RPMI8226 (cell line): Measurements from ENCODE around the gene ADGRL3.
"Not testable (repeated sequence)": the region's sequence is repeated elsewhere in the genome, so short reads cannot be mapped to it uniquely, and the experiment has no call there.

Experiments used
- DNase-seq: peaks from one replicate; pipeline ENCODE4 v3.0.0-alpha.2; 2015

ADGRL3 gene

GRCh38 chr4:61373901-61374440 is 173.8 kb downstream of the ADGRL3 start:
- DNase-seq, result no peak

- no peak for DNase-seq
These were observed 174.3 kb downstream of the ADGRL3 start for GRCh38 chr4:61374447-61374891.

GRCh38 chr4:61375301-61375700 is 175.2 kb downstream of the ADGRL3 start:
- no peak for DNase-seq

DNA sequence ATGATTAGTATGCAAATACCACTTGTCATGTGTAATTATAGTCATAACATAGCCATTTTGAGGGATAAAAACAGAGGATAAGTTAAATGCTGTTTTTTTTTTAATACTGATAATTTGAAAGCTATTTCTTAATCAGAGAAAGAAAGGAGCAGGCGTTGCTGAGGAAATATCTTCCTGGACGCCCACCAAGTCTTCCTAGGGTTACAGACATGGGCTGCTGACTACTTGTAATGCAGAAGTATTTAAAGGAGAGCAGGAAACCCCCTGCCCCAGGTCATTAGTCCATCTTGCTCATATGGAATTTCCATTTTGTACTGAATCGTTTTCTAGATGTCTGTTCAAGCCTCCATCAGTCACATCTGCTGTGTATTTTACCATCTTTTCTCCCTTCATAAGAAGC is 176.2 kb downstream of the ADGRL3 start:
- no peak for DNase-seq

- DNase-seq, result no peak
These were observed 179.3 kb downstream of the ADGRL3 start for GRCh38 chr4:61379406-61379805.

DNA sequence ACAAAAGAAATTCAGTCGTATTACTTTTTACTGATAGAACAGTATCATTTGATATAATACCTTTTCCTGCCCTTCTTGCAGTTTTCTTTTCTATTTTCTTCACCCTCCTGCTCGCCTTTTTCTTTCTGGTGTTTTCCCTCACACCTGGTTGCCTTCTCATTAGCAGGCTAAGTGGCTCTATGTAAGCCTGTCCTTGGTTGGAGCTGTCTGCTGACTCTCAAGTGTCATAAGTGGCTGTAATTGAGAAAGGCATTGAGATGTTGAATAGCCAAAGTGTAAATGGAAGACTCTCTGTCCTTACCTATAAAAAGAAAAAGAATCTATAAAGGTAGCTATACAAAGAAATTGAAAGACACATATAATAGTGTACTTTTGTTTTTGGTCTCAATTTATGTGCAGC is 180.7 kb downstream of the ADGRL3 start:
- no peak for DNase-seq

DNA sequence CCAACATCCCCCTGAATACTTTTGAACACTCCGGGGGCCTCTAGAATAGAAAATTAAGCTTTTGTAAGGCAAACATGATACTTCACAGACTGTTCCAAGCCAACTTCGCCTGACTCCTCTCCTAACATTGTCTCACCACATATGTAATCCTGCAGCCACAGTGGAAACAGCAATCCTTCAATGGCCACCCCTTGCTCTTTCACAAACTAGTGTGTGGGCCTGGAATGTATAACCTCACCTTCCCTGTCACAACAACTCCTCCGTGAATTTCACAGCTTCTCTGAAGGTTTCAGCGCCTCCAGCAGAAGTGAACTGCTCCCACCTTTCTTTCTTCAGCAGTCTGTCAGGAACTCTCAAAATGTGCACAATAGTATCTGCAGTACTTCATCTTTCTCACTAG is 185.1 kb downstream of the ADGRL3 start:
- DNase-seq, result no peak

GRCh38 chr4:61387372-61387771 is 187.2 kb downstream of the ADGRL3 start:
- DNase-seq, result not testable (repeated sequence)

DNA sequence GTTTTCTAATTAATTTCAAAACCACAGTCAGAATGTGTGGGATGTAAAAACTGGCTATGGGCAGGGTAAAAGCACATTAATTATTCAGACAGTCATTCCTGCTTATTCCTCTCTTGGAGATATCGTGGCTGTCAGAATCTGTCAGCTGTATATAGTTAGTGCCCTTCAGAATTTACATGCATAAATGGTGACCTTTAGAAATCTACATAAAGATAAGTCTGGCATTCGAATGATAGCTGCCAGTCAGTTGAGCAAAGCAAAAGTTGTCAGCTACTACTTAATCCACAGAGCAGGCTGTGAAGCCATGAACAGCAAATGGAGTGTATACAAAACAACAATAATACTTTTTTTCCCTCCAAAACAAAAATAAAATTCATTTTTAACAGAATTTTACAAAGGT is 189.5 kb downstream of the ADGRL3 start:
- DNase-seq, result no peak

GRCh38 chr4:61395754-61396153 is 195.6 kb downstream of the ADGRL3 start:
- DNase-seq, result no peak

GRCh38 chr4:61397174-61397573 is 197.0 kb downstream of the ADGRL3 start:
- DNase-seq, result no peak

DNA sequence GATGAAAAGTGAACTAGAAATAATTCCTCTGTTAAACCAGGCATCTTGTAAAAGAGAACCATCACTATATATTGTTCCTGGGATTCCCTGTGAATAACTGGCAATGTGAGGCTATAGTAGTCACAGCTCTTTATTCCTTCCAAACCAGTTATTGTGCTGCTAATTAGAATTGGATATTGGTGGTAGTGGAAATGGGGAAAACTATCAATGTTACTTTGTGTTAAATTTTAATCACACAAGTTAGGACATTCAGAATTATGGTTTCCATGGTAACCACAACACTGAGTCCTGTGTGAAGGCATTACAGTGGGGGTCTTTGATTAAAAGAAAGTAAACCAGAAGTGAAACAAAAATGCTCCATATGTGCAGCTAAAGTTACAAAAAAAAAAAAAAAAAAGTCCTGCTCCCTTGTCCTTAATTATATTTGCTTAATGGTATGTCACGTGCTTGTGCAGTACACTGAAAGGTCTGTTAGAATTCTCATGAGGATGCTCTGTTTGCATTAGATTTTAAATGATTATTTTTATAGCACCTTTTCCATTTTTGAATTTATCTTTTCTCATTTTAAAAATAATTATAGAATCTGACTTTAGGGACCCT is 200.4 kb downstream of the ADGRL3 start:
- no peak for DNase-seq

DNA sequence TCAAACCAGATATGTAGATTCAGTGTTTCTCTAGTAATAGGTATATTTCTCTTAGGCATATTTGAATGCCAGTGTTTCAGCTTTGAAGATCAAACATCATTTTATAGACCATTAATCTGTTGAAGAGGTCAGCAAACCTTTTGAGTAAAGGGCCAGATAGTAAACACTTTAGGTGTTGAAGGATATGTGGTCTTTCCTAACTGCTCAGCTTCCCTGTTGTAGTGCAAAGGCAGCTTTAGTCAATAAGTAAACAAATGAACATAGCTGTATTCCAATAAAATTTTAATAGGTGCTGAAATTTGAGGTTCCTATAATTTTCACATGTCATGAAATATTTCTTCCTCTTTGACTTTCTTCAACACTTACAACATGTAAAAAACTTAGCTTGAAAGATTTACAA is 201.6 kb downstream of the ADGRL3 start:
- no peak for DNase-seq

- no peak for DNase-seq
These were observed 205.2 kb downstream of the ADGRL3 start for GRCh38 chr4:61405307-61405706.

- no peak for DNase-seq
These were observed 206.6 kb downstream of the ADGRL3 start for GRCh38 chr4:61406677-61407076.

DNA sequence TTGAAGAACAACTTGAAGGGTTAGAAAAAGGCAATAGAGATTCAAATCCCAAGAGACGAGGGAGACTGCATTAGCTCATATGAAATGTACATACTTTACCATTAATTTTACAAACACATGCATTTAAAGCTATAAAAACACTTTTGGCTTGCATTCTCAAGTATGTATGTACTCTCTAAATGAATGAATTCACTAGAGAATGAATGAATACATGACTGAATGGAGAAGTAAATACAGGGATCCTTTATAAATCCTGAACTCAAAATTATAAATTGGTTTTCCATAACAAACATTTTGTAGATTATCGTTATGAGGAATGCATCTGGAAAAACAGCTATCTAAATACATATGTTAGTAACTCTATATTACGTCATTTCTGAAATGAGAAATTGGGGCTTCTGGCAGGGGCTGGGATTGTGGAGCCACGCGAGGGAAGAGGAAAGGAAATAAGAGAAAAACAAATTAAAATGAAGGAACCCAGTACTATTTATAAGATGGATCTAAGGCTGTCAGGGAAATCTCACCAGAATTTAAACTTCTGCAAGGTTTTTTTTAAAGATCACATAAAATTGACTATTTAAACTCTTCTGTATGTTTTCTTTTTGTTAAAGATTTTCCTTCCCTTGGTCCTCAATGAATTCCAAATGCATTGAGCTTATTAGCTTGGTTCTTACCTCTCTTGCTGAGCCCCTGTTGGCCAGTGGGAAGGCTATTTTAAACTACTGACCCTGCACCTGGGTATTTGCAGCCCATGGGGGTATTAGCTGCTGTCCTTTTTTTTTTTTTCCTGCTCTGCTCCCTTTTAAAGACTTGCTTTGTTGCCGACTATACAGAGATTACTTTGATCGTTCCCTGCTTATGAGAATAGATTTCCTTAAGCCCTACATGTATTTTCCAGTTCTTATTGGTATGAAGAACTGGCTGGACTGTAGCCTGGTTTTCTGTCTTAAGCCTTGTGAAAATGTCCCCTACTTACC is 207.8 kb downstream of the ADGRL3 start:
- no peak for DNase-seq

- no peak for DNase-seq
These were observed 208.7 kb downstream of the ADGRL3 start for GRCh38 chr4:61408861-61409260.

DNA sequence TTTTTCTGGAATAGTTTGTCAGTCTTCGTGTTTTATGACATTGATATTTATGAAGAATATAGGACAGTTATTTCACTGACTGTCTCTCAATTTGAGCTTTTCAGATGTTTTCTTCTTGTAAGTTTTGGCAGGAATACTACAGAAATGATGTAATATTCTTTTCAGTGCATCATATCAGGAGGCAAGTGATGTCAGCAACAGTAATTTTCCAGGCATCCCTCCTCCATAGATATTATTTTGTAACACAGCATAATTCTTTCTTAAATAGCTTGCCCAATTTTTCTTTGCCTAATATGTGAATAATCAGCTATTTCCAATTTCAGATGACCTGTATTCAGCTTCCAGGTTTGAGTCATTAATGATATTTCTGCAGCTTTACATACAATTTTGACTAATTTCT is 211.1 kb downstream of the ADGRL3 start:
- no peak for DNase-seq

DNA sequence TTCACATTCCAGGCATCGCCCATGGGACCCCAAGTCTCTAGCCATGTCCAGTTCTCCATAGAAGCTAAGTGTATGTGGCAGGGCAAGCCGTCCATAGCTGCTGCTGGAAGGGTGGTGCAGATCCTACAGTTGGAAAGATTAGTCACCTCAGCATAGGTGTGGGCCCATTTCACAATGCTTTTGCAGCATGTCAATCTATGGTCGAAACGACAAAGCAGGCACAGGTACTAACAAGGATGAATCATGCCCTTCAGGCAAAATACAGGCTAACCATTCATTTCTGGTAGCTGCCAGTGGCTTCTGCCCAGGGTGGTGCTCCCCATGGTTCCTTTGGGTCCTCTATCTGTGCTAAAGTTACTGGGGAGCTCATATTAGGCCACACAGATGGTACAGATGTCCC is 225.2 kb downstream of the ADGRL3 start:
- no peak for DNase-seq

GRCh38 chr4:61426229-61426628 is 226.1 kb downstream of the ADGRL3 start:
- no peak for DNase-seq

GRCh38 chr4:61427099-61427817 is 227.1 kb downstream of the ADGRL3 start:
- no peak for DNase-seq

DNA sequence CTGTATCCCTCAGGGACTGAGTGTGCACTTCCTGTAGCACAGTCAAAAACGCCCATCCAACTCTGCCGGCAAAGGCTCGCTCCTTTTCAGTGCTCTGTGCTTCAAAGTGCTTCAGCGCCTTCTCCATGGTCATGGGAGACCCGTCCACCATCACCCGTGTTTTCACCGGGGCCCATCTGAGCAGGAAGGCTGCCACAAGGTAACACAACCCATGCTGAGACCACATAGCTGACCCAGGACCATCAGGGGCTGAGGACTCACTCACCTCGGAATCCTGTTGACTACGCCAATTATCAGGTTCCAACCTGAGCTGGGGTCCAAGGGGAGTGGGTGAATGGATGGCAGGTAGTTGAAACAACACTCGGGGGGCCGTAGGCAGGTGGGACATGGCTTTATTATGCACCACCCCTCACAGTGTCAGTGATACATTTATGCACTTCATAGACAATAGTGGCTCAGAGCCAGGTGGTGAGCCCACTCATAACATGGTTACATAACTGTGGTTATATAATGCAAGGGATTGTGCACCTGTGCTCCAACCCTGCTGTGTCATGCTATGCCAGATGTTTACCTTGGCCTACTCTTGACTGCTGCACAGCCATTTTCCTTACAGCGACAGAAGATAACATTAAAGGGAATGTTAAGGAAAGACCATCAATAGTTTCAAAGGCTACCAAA is 227.8 kb downstream of the ADGRL3 start:
- DNase-seq, result no peak

DNA sequence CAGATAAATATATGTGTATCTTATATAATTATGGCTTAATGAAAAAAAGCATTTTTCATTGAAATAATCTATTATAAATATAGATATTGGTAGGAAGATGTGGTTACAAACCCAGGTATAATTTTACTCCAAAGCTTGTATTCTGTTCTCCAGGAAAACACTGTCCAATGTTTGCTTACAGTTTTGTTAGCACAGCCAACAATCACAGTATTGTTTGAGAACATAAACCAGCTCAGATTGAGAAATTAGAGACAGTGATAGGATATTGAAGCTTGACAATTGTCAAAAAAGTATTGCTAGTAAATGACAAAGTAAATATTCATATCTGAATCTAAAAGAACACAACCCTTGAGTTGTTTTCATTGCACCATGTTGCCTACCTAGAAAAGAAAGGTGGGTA is 228.8 kb downstream of the ADGRL3 start:
- DNase-seq, result no peak
